ENCODE measurements around the gene ABHD1.

Gene ABHD1

GRCh38 chr2:27134781-27135477 lies 11.3 kb downstream of the ABHD1 start:
- Mint-ChIP-seq H3K4me1 (ENCODE audit: low read depth) (peaks cover 23% of the 10 kb centered on the region), H3K36me3 (no peaks in the 10 kb centered on the region)

GRCh38 chr2:27135478-27135955 lies 11.9 kb downstream of the ABHD1 start:
- Mint-ChIP-seq H3K36me3 (no peaks in the 10 kb centered on the region), H3K9me3 (ENCODE audit: low read depth) (no peaks in the 10 kb centered on the region), H3K27ac (peak overlapping the region; percentile 79), H3K27me3 (no peaks in the 10 kb centered on the region), H3K4me3 (peak overlapping the region; percentile 93), H3K4me1 (ENCODE audit: low read depth) (peaks cover 23% of the 10 kb centered on the region)

More at GRCh38 chr2:27134781-27135477, 11.3 kb downstream of the ABHD1 start:
- Mint-ChIP-seq H3K27me3 (no peaks in the 10 kb centered on the region), H3K9me3 (ENCODE audit: low read depth) (no peaks in the 10 kb centered on the region), H3K4me3 (peak overlapping the region; percentile 93), H3K27ac (peak overlapping the region; percentile 96)

- H3K9me3 Mint-ChIP-seq (ENCODE audit: low read depth), result no peaks in the 10 kb centered on the region
These were observed 13.1 kb downstream of the ABHD1 start for GRCh38 chr2:27136751-27137150.

GRCh38 chr2:27137322-27137935 lies 13.8 kb downstream of the ABHD1 start:
- H3K9me3 Mint-ChIP-seq (ENCODE audit: low read depth), result no peaks in the 10 kb centered on the region
- no peaks in the 10 kb centered on the region for H3K36me3 Mint-ChIP-seq
- no peak overlapping the region for H3K27ac Mint-ChIP-seq
- peaks cover 1% of the 10 kb centered on the region for H3K27me3 Mint-ChIP-seq
- no peak overlapping the region for H3K4me3 Mint-ChIP-seq
- H3K4me1 Mint-ChIP-seq (ENCODE audit: low read depth), result peaks cover 20% of the 10 kb centered on the region

More at GRCh38 chr2:27136751-27137150, 13.1 kb downstream of the ABHD1 start:
- no peaks in the 10 kb centered on the region for H3K27me3 Mint-ChIP-seq
- H3K4me3 Mint-ChIP-seq, result no peak overlapping the region
- no peak overlapping the region for H3K27ac Mint-ChIP-seq
- H3K36me3 Mint-ChIP-seq, result no peaks in the 10 kb centered on the region
- H3K4me1 Mint-ChIP-seq (ENCODE audit: low read depth), result peaks cover 20% of the 10 kb centered on the region

- Mint-ChIP-seq H3K27ac (no peak overlapping the region), H3K4me3 (no peak overlapping the region), H3K27me3 (peaks cover 1% of the 10 kb centered on the region), H3K36me3 (no peaks in the 10 kb centered on the region), H3K9me3 (ENCODE audit: low read depth) (peaks cover 3% of the 10 kb centered on the region), H3K4me1 (ENCODE audit: low read depth) (peaks cover 13% of the 10 kb centered on the region)
These were observed 14.5 kb downstream of the ABHD1 start for GRCh38 chr2:27138111-27138510.

GRCh38 chr2:27139310-27139709 lies 15.7 kb downstream of the ABHD1 start, which contains the start of gene PRR30:
Gene PRR30, minus strand, starts transcription at chr2:27139410. Its CDS starts 1,081 bp downstream, at chr2:27138329.
- H3K27ac Mint-ChIP-seq, result no peak within 1 kb of the TSS

DNA sequence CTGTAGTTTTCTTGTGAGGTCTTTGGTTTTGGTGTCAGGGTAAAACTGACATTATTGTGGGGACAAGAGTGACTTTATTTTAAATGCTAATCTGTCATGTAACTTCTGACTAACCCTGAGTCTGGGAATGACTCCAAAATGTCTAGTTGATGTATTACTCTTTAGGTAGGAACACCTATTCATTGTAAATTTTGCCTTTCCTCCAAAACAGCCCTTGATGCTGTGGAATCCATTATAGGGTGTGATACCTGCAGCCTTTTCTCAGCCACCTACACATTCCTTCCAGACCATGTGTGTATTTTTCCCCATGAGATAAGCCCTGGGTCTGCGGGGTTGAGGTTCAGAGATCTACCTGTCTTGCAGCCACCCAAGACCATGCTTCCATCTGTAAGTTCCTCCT lies 19.7 kb downstream of the ABHD1 start:
- H3K36me3 Mint-ChIP-seq, result no peaks in the 10 kb centered on the region
- H3K4me3 Mint-ChIP-seq, result no peak overlapping the region
- no peaks in the 10 kb centered on the region for H3K4me1 Mint-ChIP-seq (ENCODE audit: low read depth)

More at GRCh38 chr2:27139310-27139709, 15.7 kb downstream of the ABHD1 start, which contains the start of gene PRR30:
- H3K27me3 Mint-ChIP-seq, result peaks cover 1% of the 10 kb centered on the region
- H3K36me3 Mint-ChIP-seq, result no peaks in the 10 kb centered on the region
- H3K9me3 Mint-ChIP-seq (ENCODE audit: low read depth), result peaks cover 4% of the 10 kb centered on the region
- H3K4me1 Mint-ChIP-seq (ENCODE audit: low read depth), result peaks cover 6% of the 10 kb centered on the region
- no peak within 1 kb of the TSS for H3K4me3 Mint-ChIP-seq

DNA sequence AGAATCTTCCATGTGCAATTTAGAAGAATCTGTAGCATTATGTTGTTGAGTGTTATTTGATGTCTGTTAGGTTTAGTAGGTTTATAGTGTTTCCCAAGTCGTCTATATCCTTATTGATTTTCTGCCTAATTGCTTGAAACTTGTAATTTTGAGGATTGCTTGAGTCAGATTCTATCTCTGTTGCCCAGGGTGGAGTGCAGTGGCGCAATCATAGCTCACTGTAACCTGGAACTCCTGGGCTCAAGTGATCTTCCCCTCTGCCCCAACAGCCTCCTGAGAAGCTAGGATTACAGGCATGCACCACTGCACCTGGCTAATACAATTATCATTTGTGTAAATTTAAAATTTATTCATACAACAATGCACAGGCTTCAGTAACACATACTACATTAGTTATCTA lies 22.1 kb downstream of the ABHD1 start:
- H3K4me3 Mint-ChIP-seq, result no peak overlapping the region
- peaks cover 4% of the 10 kb centered on the region for H3K9me3 Mint-ChIP-seq (ENCODE audit: low read depth)
- H3K36me3 Mint-ChIP-seq, result no peaks in the 10 kb centered on the region
- no peak overlapping the region for H3K27ac Mint-ChIP-seq
- no peaks in the 10 kb centered on the region for H3K4me1 Mint-ChIP-seq (ENCODE audit: low read depth)
- peaks cover 3% of the 10 kb centered on the region for H3K27me3 Mint-ChIP-seq

More for the DNA sequence above, 19.7 kb downstream of the ABHD1 start:
- Mint-ChIP-seq H3K9me3 (ENCODE audit: low read depth) (peaks cover 4% of the 10 kb centered on the region), H3K27me3 (peaks cover 2% of the 10 kb centered on the region), H3K27ac (no peak overlapping the region)

DNA sequence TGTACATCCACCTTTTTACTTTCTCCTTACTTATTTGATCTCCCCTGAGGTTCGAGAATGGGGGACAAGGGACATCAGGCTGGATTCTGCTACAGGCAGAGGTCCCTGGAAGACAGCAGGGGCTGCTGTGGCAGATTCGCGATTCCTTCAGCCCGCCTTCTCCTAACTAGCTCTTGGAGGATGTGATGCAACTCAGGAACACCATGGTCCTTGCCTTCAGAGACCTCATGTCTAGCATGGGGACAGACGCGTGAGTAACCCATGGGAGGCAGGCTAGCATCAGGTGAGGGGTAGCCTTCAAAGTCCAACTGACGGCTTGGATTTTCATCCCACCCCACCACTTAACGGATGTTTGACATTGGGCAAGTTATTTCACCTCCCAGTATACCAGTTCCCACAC lies 24.3 kb downstream of the ABHD1 start:
- Mint-ChIP-seq H3K36me3 (no peaks in the 10 kb centered on the region), H3K27ac (no peak overlapping the region), H3K27me3 (peaks cover 2% of the 10 kb centered on the region), H3K4me1 (ENCODE audit: low read depth) (no peaks in the 10 kb centered on the region), H3K4me3 (no peak overlapping the region), H3K9me3 (ENCODE audit: low read depth) (peaks cover 2% of the 10 kb centered on the region)

DNA sequence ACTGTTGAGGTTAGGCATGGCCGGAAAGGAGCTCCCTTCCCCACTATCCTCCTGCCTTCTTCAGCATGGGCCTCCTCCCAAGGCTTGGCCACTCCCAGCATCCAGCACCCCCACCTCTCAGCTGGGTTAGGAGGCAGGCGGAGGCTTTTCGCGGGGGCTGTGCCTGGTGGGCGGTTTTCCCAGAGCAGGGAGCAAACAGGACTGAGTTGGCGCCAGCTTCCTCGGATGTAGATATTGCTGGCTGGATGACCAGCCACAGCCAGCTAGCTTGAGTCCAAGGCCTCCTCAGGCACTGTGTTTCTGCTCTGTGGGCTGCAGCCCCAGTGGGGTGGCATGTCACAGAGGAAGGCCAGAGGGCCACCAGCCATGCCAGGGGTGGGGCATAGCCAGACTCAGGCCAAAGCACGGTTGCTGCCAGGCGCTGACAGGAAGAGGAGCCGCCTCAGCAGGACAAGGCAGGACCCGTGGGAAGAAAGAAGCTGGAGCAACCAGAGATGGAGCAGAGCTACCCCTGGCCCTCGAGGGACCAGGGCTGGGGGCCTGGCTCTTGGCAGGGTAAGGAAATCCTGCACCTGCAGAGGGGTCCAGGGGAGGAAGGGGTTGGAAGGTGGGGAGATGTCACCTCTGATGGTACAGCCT lies 25.3 kb downstream of the ABHD1 start, which contains the start of gene TCF23:
Gene TCF23 (plus strand): TSS at position 204 of the 639 bp plus-strand sequence. CDS start 130 bp downstream, at position 334.
- no peaks in the 10 kb centered on the region for H3K4me1 Mint-ChIP-seq (ENCODE audit: low read depth)
- no peaks in the 10 kb centered on the region for H3K36me3 Mint-ChIP-seq
- H3K27me3 Mint-ChIP-seq, result peaks cover 2% of the 10 kb centered on the region
- no peak within 1 kb of the TSS for H3K4me3 Mint-ChIP-seq
- no peaks in the 10 kb centered on the region for H3K9me3 Mint-ChIP-seq (ENCODE audit: low read depth)
- H3K27ac Mint-ChIP-seq, result no peak within 1 kb of the TSS

- Mint-ChIP-seq H3K4me1 (ENCODE audit: low read depth) (no peaks in the 10 kb centered on the region), H3K9me3 (ENCODE audit: low read depth) (no peaks in the 10 kb centered on the region), H3K27me3 (peaks cover 2% of the 10 kb centered on the region), H3K36me3 (no peaks in the 10 kb centered on the region), H3K27ac (no peak overlapping the region), H3K4me3 (no peak overlapping the region)
These were observed 26.2 kb downstream of the ABHD1 start for GRCh38 chr2:27149570-27150405.

DNA sequence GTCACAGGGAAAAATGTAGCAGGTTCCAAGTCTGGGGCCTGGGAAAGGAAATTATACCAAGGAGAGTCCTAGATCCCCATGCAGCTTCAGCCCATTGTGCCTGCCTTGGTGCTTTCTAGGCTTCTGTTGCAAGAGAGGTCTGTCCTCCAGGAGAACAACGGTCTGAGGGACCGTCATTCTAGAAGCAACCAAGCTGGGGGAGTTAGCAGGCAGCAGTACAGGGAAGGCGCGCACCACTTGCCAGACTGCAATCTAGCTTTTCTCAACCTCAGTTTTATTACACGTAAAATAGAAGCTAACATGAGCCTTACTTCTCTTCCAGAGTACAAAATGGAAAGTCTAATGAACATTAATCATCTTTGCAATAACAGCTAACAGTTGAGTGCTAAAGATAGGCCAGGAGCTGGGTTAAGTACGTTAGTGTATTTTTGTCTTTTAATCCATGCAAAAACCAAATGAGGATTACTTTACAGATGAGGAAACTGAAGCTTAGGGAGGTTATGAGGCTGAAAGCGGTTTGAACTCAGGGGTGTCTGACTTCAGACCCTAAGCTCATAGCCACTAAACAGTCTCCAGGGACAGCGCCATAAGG lies 27.1 kb downstream of the ABHD1 start:
- Mint-ChIP-seq H3K4me1 (ENCODE audit: low read depth) (no peaks in the 10 kb centered on the region), H3K9me3 (ENCODE audit: low read depth) (no peaks in the 10 kb centered on the region), H3K36me3 (no peaks in the 10 kb centered on the region), H3K27me3 (peaks cover 2% of the 10 kb centered on the region), H3K27ac (no peak overlapping the region), H3K4me3 (no peak overlapping the region)

GRCh38 chr2:27152102-27152795 lies 28.6 kb downstream of the ABHD1 start:
- Mint-ChIP-seq H3K4me3 (no peak overlapping the region), H3K27ac (no peak overlapping the region), H3K36me3 (no peaks in the 10 kb centered on the region), H3K27me3 (peaks cover 2% of the 10 kb centered on the region), H3K4me1 (ENCODE audit: low read depth) (no peaks in the 10 kb centered on the region), H3K9me3 (ENCODE audit: low read depth) (no peaks in the 10 kb centered on the region)

All from activated naive CD8-positive, alpha-beta T cell (primary cell).